ENCODE data around the gene RARG. TPM values are rescaled to one million over a fixed set of nuclear protein-coding genes. Genes with fewer than 3 reads are reported as not detected.

The RARG gene
- total and polyA plus RNA-seq, 2 donors (not counting 1 experiment from before 2014, with no cell fraction given) = 8.8 to 15.0 TPM

- H3K4me1 Mint-ChIP-seq = peaks cover 69% of the 10 kb centered on the region
- no peak for ATAC-seq (ENCODE audit: low read depth)
- Histone ChIP-seq H3K4me2 (replicated peaks; ENCODE audit: low read depth, low read length, poor library complexity, severe bottlenecking) (no peak overlapping the region), H3K4me1 (ENCODE audit: control insufficient read depth in 2 of 2, insufficient read depth in 2 of 2, low read length in 2 of 2) (peaks cover 54 to 66% of the 10 kb centered on the region in 2 donors), H3K36me3 (replicated peaks in 1 of 2; ENCODE audit: control extremely low read depth in 1 of 2, control insufficient read depth in 1 of 2, extremely low read depth in 1 of 2, insufficient read depth in 2 of 2, low read length in 1 of 2) (peaks cover 0 to 17% of the 10 kb centered on the region in 2 experiments), H3K27ac (ENCODE audit: low read length in 2 of 2) (peak overlapping the region; percentile 28 to 48), H3K9me3 (ENCODE audit: control extremely low read depth in 1 of 3, control insufficient read depth in 2 of 3, insufficient read depth in 1 of 3, low read length in 2 of 3) (no peaks in the 10 kb centered on the region), H3K79me2 (ENCODE audit: control insufficient read depth, insufficient read depth, low read length) (peaks cover 49% of the 10 kb centered on the region), H3K4me3 (ENCODE audit: control extremely low read depth in 1 of 5, extremely low read depth in 1 of 5, insufficient read depth in 1 of 5, low read depth in 2 of 5, low read length in 4 of 5) (no peak overlapping the region), H3K9ac (ENCODE audit: low read length) (no peak overlapping the region), H3K27me3 (replicated peaks in 1 of 4; ENCODE audit: control extremely low read depth in 1 of 4, control insufficient read depth in 3 of 4, insufficient read depth in 4 of 4, low read length in 3 of 4) (no peaks in the 10 kb centered on the region), H2AFZ (ENCODE audit: insufficient read depth, low read depth, low read length, poor library complexity, severe bottlenecking) (no peak overlapping the region), H4K20me1 (ENCODE audit: control insufficient read depth, insufficient read depth, low read length, poor library complexity, severe bottlenecking) (peaks cover 6% of the 10 kb centered on the region)
- H3K27ac Mint-ChIP-seq = peak overlapping the region; percentile 41
- H3K9me3 Mint-ChIP-seq (ENCODE audit: insufficient read depth) = no peaks in the 10 kb centered on the region
- TF ChIP-seq CTCF (IDR thresholded peaks at IDR 0.05) (no peak), EZH2 (IDR thresholded peaks at IDR 0.05; ENCODE audit: borderline replicate concordance, insufficient read depth, low read depth, low read length, poor library complexity, severe bottlenecking) (no peak)
- ChIA-PET CTCF (interaction anchor here (1.0 to 17.1 kb wide), 16 partner anchors 9 to 134 kb away, joined by 3 to 721 read pairs (median 21); partner anchors contain the start of genes AAAS, CSAD, ESPL1 and ITGB7), POLR2A (interaction anchor here (0.7 to 4.1 kb wide), 3 partner anchors 10 to 65 kb away, joined by 3 to 21 read pairs (median 4); partner anchors contain the start of gene ESPL1)
- H3K27me3 Mint-ChIP-seq = no peaks in the 10 kb centered on the region
- no peak for DNase-seq
- H3K4me3 Mint-ChIP-seq = peak overlapping the region; percentile 50
- intact Hi-C loops (cut with micrococcal nuclease) = no loop called here
- 79% methylated on average over 4 of the region's 4 CpGs for WGBS (ENCODE audit: insufficient coverage)
Measured at GRCh38 chr12:53210843-53211242, 21.2 kb downstream of the RARG start.

- Histone ChIP-seq H3K9me3 (ENCODE audit: control extremely low read depth in 1 of 3, control insufficient read depth in 2 of 3, insufficient read depth in 1 of 3, low read length in 2 of 3) (no peaks in the 10 kb centered on the region), H3K27me3 (replicated peaks in 1 of 4; ENCODE audit: control extremely low read depth in 1 of 4, control insufficient read depth in 3 of 4, insufficient read depth in 4 of 4, low read length in 3 of 4) (no peaks in the 10 kb centered on the region), H3K4me2 (replicated peaks; ENCODE audit: low read depth, low read length, poor library complexity, severe bottlenecking) (peak overlapping the region; percentile 98), H3K36me3 (replicated peaks in 1 of 2; ENCODE audit: control extremely low read depth in 1 of 2, control insufficient read depth in 1 of 2, extremely low read depth in 1 of 2, insufficient read depth in 2 of 2, low read length in 1 of 2) (peaks cover 0 to 17% of the 10 kb centered on the region in 2 experiments), H3K79me2 (ENCODE audit: control insufficient read depth, insufficient read depth, low read length) (peaks cover 68% of the 10 kb centered on the region), H3K4me3 (ENCODE audit: control extremely low read depth in 1 of 5, extremely low read depth in 1 of 5, insufficient read depth in 1 of 5, low read depth in 2 of 5, low read length in 4 of 5) (peak overlapping the region; percentile 43 to 77 (median 66)), H4K20me1 (ENCODE audit: control insufficient read depth, insufficient read depth, low read length, poor library complexity, severe bottlenecking) (peaks cover 10% of the 10 kb centered on the region), H3K4me1 (ENCODE audit: control insufficient read depth in 2 of 2, insufficient read depth in 2 of 2, low read length in 2 of 2) (peaks cover 73 to 84% of the 10 kb centered on the region in 2 donors), H2AFZ (ENCODE audit: insufficient read depth, low read depth, low read length, poor library complexity, severe bottlenecking) (peak overlapping the region; percentile 83), H3K27ac (ENCODE audit: low read length in 2 of 2) (peak overlapping the region; percentile 73 to 91), H3K9ac (ENCODE audit: low read length) (peak overlapping the region; percentile 88)
- H3K27ac Mint-ChIP-seq = peak overlapping the region; percentile 96
- TF ChIP-seq CTCF (IDR thresholded peaks at IDR 0.05) = no peak
- no peak for TF ChIP-seq EZH2 (IDR thresholded peaks at IDR 0.05; ENCODE audit: borderline replicate concordance, insufficient read depth, low read depth, low read length, poor library complexity, severe bottlenecking)
- ATAC-seq (ENCODE audit: low read depth) (peak; percentile 56), DNase-seq (peak; percentile 71)
- H3K4me3 Mint-ChIP-seq = peak overlapping the region; percentile 94
- no peaks in the 10 kb centered on the region for H3K27me3 Mint-ChIP-seq
- H3K4me1 Mint-ChIP-seq = peaks cover 69% of the 10 kb centered on the region
- intact Hi-C loops (cut with micrococcal nuclease) = loop anchor here (1.0 kb wide), 1 partner anchor 9 kb away; no protein-coding TSS in a partner anchor
- no peaks in the 10 kb centered on the region for H3K9me3 Mint-ChIP-seq (ENCODE audit: insufficient read depth)
- POLR2A ChIA-PET = interaction anchor here (0.5 to 4.1 kb wide), 7 partner anchors 9 to 115 kb away, joined by 3 to 21 read pairs (median 6); partner anchors contain the start of genes CSAD, ESPL1 and ZNF740
- 6% methylated on average over 6 of the region's 7 CpGs for WGBS (ENCODE audit: insufficient coverage)
- CTCF ChIA-PET = interaction anchor here (1.0 to 17.1 kb wide), 12 partner anchors 3 to 139 kb away, joined by 3 to 721 read pairs (median 90); partner anchors contain the start of genes AAAS, CSAD, ESPL1 and ITGB7
Measured at GRCh38 chr12:53208877-53209463, 23.0 kb downstream of the RARG start.

Measured in B cell (primary cell).